ENCODE results near the gene TES.

DNA sequence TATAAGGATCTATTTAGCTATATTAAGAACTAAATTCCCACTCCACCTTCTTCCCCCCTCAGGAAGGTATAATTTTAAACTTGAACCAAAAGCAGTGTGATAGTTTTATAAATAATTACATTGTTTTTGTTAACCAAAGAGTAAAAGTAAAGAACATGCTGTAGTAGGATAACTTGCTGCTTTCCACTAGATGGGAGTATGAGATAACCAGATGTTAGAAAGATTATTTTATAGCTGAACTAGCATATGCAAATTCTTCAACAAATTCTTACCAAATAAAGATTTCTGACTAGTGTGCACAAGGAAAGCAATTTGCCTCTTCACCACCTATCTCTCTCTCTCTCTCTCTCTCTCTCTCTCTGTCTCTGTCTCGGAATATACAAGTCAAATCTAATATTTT lies 31.8 kb downstream of the TES start:
- TF ChIP-seq, protein P1, sequence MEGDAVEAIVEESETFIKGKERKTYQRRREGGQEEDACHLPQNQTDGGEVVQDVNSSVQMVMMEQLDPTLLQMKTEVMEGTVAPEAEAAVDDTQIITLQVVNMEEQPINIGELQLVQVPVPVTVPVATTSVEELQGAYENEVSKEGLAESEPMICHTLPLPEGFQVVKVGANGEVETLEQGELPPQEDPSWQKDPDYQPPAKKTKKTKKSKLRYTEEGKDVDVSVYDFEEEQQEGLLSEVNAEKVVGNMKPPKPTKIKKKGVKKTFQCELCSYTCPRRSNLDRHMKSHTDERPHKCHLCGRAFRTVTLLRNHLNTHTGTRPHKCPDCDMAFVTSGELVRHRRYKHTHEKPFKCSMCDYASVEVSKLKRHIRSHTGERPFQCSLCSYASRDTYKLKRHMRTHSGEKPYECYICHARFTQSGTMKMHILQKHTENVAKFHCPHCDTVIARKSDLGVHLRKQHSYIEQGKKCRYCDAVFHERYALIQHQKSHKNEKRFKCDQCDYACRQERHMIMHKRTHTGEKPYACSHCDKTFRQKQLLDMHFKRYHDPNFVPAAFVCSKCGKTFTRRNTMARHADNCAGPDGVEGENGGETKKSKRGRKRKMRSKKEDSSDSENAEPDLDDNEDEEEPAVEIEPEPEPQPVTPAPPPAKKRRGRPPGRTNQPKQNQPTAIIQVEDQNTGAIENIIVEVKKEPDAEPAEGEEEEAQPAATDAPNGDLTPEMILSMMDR (IDR thresholded peaks at IDR 0.05; ENCODE audit: insufficient read depth, low read length), result no peak
- no peak for TF ChIP-seq POLR2AphosphoS5 (IDR thresholded peaks at IDR 0.05; ENCODE audit: low read depth)
